GM23338 (cell line): ENCODE measurements around the gene HMOX1. TPM values are rescaled to one million over a fixed set of nuclear protein-coding genes. Genes with fewer than 3 reads are reported as not detected.

Experiments used
- ATAC-seq: fragments of 200-7000 bp; cut with Tn5 transposase; 3 replicates; pipeline ENCODE4 v1.9.1; 2020
- DNase-seq: peaks from one replicate; pipeline ENCODE4 v3.0.0-alpha.2; 2015; ENCODE audit warnings: low spot score
- H2AFZ ChIP-seq: fragments of 200-600 bp; sonication (generic); 2 replicates; pipeline ENCODE4 v1.8.0; 2016; ENCODE audit warnings: antibody characterized with exemption, mild to moderate bottlenecking, moderate library complexity
- H3F3A ChIP-seq: fragments of 200-600 bp; sonication (generic); replicated peaks from 2 replicates; pipeline ENCODE4 v1.8.0; 2017; ENCODE audit warnings: antibody characterized with exemption, mixed run types, low read depth
- H3K27ac ChIP-seq: fragments of 200-600 bp; sonication (generic); 2 replicates; pipeline ENCODE4 v1.6.1; 2016; ENCODE audit warnings: low read depth
- H3K27me3 ChIP-seq: fragments of 200-600 bp; sonication (generic); 2 replicates; pipeline ENCODE4 v1.8.0; 2016; ENCODE audit warnings: mild to moderate bottlenecking, mixed run types, moderate library complexity; ENCODE audit not compliant: insufficient read depth
- H3K36me3 ChIP-seq: fragments of 200-600 bp; sonication (generic); 2 replicates; pipeline ENCODE4 v1.8.0; 2016; ENCODE audit warnings: mild to moderate bottlenecking; ENCODE audit not compliant: insufficient read depth
- H3K4me1 ChIP-seq: fragments of 200-600 bp; sonication (generic); 2 replicates; pipeline ENCODE4 v1.8.0; 2016; ENCODE audit warnings: mild to moderate bottlenecking, moderate library complexity; ENCODE audit not compliant: insufficient read depth
- H3K4me2 ChIP-seq: fragments of 200-600 bp; sonication (generic); 2 replicates; pipeline ENCODE4 v1.7.1; 2017; ENCODE audit warnings: mixed run types
- H3K4me3 ChIP-seq: fragments of 200-600 bp; sonication (generic); 2 replicates; pipeline ENCODE4 v1.6.1; 2016; ENCODE audit warnings: mixed run types
- H3K79me2 ChIP-seq: fragments of 200-600 bp; sonication (generic); replicated peaks from 2 replicates; pipeline ENCODE4 v1.8.0; 2017; ENCODE audit warnings: mild to moderate bottlenecking; ENCODE audit not compliant: insufficient read depth
- H3K9me2 ChIP-seq: fragments of 200-600 bp; sonication (generic); 2 replicates; pipeline ENCODE4 v1.8.0; 2017; ENCODE audit not compliant: insufficient read depth
- H4K20me1 ChIP-seq: fragments of 200-600 bp; sonication (generic); replicated peaks from 2 replicates; pipeline ENCODE4 v1.8.0; 2017; ENCODE audit warnings: mild to moderate bottlenecking; ENCODE audit not compliant: insufficient read depth
- H3K27ac Mint-ChIP-seq: 2 replicates; pipeline ENCODE4 v1.8.0; 2020; ENCODE audit warnings: inconsistent platforms, mild to moderate bottlenecking, moderate library complexity, mixed read lengths
- H3K27me3 Mint-ChIP-seq: 3 replicates; pipeline ENCODE4 v1.8.0; 2022; ENCODE audit warnings: low read depth, mild to moderate bottlenecking, moderate library complexity, mixed read lengths, inconsistent platforms; ENCODE audit not compliant: insufficient read depth, poor library complexity
- H3K36me3 Mint-ChIP-seq: 3 replicates; pipeline ENCODE4 v1.8.0; 2021; ENCODE audit warnings: low read depth, mild to moderate bottlenecking, inconsistent platforms, moderate library complexity, mixed read lengths
- H3K4me1 Mint-ChIP-seq: 3 replicates; pipeline ENCODE4 v1.8.0; 2020; ENCODE audit warnings: mild to moderate bottlenecking, inconsistent platforms, mixed read lengths
- H3K4me3 Mint-ChIP-seq: 3 replicates; pipeline ENCODE4 v1.8.0; 2021; ENCODE audit warnings: moderate library complexity, mild to moderate bottlenecking, inconsistent platforms, mixed read lengths
- H3K9me3 Mint-ChIP-seq: 3 replicates; pipeline ENCODE4 v1.8.0; 2020; ENCODE audit warnings: moderate library complexity, mild to moderate bottlenecking, inconsistent platforms, mixed read lengths
- CREB1 ChIP-seq: fragments of 250-450 bp; sonication (Bioruptor Pico); IDR thresholded peaks from 2 replicates; pipeline ENCODE4 v1.5.0; 2020; ENCODE audit warnings: low read depth, mild to moderate bottlenecking, moderate library complexity
- NANOG ChIP-seq: IDR thresholded peaks from 2 replicates; pipeline ENCODE4 v1.6.1; 2016; ENCODE audit warnings: antibody characterized with exemption, borderline replicate concordance
- POLR2AphosphoS5 ChIP-seq: IDR thresholded peaks from 2 replicates; pipeline ENCODE4 v1.6.1; 2016; ENCODE audit warnings: antibody characterized with exemption, low read depth
- ZNF114 ChIP-seq: fragments of 250-450 bp; sonication (Bioruptor Pico); IDR thresholded peaks from 2 replicates; pipeline ENCODE4 v1.5.0; 2020; ENCODE audit warnings: mild to moderate bottlenecking, moderate library complexity
- polyA plus RNA-seq: library from polyadenylated mRNA; unstranded; fragments of >200 nt; fragmentation: Nextera tagmentation; extraction: Ambion mirVana; gene quantifications from 2 replicates; pipeline ENCODE4 v1.2.1, GENCODE V29; 2016
- total RNA-seq: library from RNA; depleted of rRNA; stranded (reverse); fragments of >200 nt; shearing (Covaris generic); gene quantifications from 2 replicates; pipeline ENCODE4 v1.2.3, GENCODE V29; 2014
- TF ChIP-seq, protein P1 (sequence below): fragments of 250-450 bp; sonication (Bioruptor Pico); IDR thresholded peaks from 2 replicates; pipeline ENCODE4 v1.5.0; 2020; ENCODE audit warnings: mild to moderate bottlenecking, moderate library complexity
- TF ChIP-seq, protein P2 (sequence below): IDR thresholded peaks from 2 replicates; pipeline ENCODE4 v1.6.1; 2016; ENCODE audit warnings: antibody characterized with exemption

Gene HMOX1
- total and polyA plus RNA-seq, 2 experiments from 2014 or later = 10.9 to 22.6 TPM

- Mint-ChIP-seq H3K27ac (no peak overlapping the region), H3K4me3 (no peak overlapping the region), H3K9me3 (no peaks in the 10 kb centered on the region), H3K36me3 (peaks cover 8% of the 10 kb centered on the region; the same call in 2 of the 3 replicates), H3K27me3 (peaks cover 3% of the 10 kb centered on the region), H3K4me1 (no peaks in the 10 kb centered on the region)
- no peak overlapping the region for H3K4me3 ChIP-seq
- H3K79me2 ChIP-seq = no peaks in the 10 kb centered on the region
- no peaks in the 10 kb centered on the region for H3F3A ChIP-seq
- H2AFZ ChIP-seq = no peak overlapping the region
- no peaks in the 10 kb centered on the region for H3K27me3 ChIP-seq
- no peak for DNase-seq
- H3K27ac ChIP-seq = no peak overlapping the region
- no peaks in the 10 kb centered on the region for H3K36me3 ChIP-seq
- TF ChIP-seq POLR2AphosphoS5 (no peak), NANOG (no peak), CREB1 (CRISPR knock-in tag) (no peak), ZNF114 (CRISPR knock-in tag) (no peak)
- TF ChIP-seq, protein P1, sequence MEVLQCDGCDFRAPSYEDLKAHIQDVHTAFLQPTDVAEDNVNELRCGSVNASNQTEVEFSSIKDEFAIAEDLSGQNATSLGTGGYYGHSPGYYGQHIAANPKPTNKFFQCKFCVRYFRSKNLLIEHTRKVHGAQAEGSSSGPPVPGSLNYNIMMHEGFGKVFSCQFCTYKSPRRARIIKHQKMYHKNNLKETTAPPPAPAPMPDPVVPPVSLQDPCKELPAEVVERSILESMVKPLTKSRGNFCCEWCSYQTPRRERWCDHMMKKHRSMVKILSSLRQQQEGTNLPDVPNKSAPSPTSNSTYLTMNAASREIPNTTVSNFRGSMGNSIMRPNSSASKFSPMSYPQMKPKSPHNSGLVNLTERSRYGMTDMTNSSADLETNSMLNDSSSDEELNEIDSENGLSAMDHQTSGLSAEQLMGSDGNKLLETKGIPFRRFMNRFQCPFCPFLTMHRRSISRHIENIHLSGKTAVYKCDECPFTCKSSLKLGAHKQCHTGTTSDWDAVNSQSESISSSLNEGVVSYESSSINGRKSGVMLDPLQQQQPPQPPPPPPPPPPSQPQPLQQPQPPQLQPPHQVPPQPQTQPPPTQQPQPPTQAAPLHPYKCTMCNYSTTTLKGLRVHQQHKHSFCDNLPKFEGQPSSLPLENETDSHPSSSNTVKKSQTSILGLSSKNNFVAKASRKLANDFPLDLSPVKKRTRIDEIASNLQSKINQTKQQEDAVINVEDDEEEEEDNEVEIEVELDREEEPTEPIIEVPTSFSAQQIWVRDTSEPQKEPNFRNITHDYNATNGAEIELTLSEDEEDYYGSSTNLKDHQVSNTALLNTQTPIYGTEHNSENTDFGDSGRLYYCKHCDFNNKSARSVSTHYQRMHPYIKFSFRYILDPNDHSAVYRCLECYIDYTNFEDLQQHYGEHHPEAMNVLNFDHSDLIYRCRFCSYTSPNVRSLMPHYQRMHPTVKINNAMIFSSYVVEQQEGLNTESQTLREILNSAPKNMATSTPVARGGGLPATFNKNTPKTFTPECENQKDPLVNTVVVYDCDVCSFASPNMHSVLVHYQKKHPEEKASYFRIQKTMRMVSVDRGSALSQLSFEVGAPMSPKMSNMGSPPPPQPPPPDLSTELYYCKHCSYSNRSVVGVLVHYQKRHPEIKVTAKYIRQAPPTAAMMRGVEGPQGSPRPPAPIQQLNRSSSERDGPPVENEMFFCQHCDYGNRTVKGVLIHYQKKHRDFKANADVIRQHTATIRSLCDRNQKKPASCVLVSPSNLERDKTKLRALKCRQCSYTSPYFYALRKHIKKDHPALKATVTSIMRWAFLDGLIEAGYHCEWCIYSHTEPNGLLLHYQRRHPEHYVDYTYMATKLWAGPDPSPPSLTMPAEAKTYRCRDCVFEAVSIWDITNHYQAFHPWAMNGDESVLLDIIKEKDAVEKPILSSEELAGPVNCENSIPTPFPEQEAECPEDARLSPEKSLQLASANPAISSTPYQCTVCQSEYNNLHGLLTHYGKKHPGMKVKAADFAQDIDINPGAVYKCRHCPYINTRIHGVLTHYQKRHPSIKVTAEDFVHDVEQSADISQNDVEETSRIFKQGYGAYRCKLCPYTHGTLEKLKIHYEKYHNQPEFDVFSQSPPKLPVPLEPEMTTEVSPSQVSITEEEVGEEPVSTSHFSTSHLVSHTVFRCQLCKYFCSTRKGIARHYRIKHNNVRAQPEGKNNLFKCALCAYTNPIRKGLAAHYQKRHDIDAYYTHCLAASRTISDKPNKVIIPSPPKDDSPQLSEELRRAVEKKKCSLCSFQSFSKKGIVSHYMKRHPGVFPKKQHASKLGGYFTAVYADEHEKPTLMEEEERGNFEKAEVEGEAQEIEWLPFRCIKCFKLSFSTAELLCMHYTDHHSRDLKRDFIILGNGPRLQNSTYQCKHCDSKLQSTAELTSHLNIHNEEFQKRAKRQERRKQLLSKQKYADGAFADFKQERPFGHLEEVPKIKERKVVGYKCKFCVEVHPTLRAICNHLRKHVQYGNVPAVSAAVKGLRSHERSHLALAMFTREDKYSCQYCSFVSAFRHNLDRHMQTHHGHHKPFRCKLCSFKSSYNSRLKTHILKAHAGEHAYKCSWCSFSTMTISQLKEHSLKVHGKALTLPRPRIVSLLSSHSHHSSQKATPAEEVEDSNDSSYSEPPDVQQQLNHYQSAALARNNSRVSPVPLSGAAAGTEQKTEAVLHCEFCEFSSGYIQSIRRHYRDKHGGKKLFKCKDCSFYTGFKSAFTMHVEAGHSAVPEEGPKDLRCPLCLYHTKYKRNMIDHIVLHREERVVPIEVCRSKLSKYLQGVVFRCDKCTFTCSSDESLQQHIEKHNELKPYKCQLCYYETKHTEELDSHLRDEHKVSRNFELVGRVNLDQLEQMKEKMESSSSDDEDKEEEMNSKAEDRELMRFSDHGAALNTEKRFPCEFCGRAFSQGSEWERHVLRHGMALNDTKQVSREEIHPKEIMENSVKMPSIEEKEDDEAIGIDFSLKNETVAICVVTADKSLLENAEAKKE (CRISPR knock-in tag) = no peak
- TF ChIP-seq, protein P2, sequence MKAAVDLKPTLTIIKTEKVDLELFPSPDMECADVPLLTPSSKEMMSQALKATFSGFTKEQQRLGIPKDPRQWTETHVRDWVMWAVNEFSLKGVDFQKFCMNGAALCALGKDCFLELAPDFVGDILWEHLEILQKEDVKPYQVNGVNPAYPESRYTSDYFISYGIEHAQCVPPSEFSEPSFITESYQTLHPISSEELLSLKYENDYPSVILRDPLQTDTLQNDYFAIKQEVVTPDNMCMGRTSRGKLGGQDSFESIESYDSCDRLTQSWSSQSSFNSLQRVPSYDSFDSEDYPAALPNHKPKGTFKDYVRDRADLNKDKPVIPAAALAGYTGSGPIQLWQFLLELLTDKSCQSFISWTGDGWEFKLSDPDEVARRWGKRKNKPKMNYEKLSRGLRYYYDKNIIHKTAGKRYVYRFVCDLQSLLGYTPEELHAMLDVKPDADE = no peak
- ATAC-seq = no peak
- H3K4me2 ChIP-seq = no peak overlapping the region
- H3K9me2 ChIP-seq = no peaks in the 10 kb centered on the region
- H3K4me1 ChIP-seq = no peaks in the 10 kb centered on the region
- no peaks in the 10 kb centered on the region for H4K20me1 ChIP-seq
Measured at GRCh38 chr22:35343664-35344550, 37.0 kb upstream of the HMOX1 start.
